Upper lobe of left lung (tissue), 4 donors: ENCODE measurements around the gene SNTA1.

Source experiments
- CTCF ChIP-seq, 6 experiments: fragments of 450-650 bp in 4 of 6; fragments of 200-600 bp in 2 of 6; sonication (generic) in 2 of 6; IDR thresholded peaks; one replicate each; pipeline ENCODE4 v1.5.1; 2016 to 2019; ENCODE audit warnings: antibody characterized with exemption in 6 of 6
- POLR2AphosphoS5 ChIP-seq, 2 donors: sonication (generic); formaldehyde crosslinking; IDR thresholded peaks; one replicate each; pipeline ENCODE4 v1.5.1; 2017; ENCODE audit warnings: antibody characterized with exemption in 2 of 2

DNA sequence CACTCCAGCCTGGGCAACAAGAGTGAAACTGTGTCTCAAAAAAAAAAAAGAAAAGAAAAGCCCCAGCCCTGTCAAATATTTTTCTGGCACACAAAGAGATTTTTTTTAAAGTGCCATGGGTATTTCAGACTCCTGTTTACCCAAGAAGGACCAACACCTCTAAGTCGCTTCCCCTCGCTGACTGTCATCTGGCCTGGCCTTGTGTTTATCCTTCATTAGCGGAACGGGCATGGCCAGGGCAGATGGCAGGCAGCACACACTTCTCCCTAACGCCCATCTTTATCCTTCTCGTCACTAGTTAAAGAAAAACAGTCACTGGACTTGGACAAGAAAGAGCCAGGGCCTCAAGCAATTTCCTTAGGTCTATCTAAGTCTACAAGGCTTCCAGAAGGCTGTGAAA is 39.0 kb upstream of the SNTA1 start:
- TF ChIP-seq CTCF (IDR thresholded peaks at IDR 0.05) = no peak
- TF ChIP-seq POLR2AphosphoS5 (IDR thresholded peaks at IDR 0.05) = no peak
